NCI-H2196 treated with DMSO at 0.1 percent for 48 hours (cell line): ENCODE measurements around the gene SH3PXD2A.
"Not testable (repeated sequence)": the region's sequence is repeated elsewhere in the genome, so short reads cannot be mapped to it uniquely, and the experiment has no call there.

ENCODE experiments used
- DNase-seq: peaks from one replicate; lab custom pipeline; 2025; ENCODE audit not compliant: unreplicated experiment; lab: John Stamatoyannopoulos, UW

Gene SH3PXD2A

GRCh38 chr10:103731026-103731425 is 124.3 kb downstream of the SH3PXD2A start:
- DNase-seq = not testable (repeated sequence)

GRCh38 chr10:103729851-103730250 is 125.5 kb downstream of the SH3PXD2A start:
- no peak for DNase-seq

GRCh38 chr10:103727991-103728689 is 127.2 kb downstream of the SH3PXD2A start:
- no peak for DNase-seq

- no peak for DNase-seq
These were observed 127.8 kb downstream of the SH3PXD2A start for GRCh38 chr10:103727546-103727963.

GRCh38 chr10:103726637-103727036 is 128.7 kb downstream of the SH3PXD2A start:
- no peak for DNase-seq

- no peak for DNase-seq
These were observed 130.1 kb downstream of the SH3PXD2A start for GRCh38 chr10:103725242-103725641.

- DNase-seq = no peak
These were observed 130.6 kb downstream of the SH3PXD2A start for GRCh38 chr10:103724771-103725170.

GRCh38 chr10:103724074-103724473 is 131.3 kb downstream of the SH3PXD2A start:
- no peak for DNase-seq

GRCh38 chr10:103723557-103723956 is 131.8 kb downstream of the SH3PXD2A start:
- no peak for DNase-seq

GRCh38 chr10:103722632-103723031 is 132.7 kb downstream of the SH3PXD2A start:
- no peak for DNase-seq

- no peak for DNase-seq
These were observed 134.4 kb downstream of the SH3PXD2A start for GRCh38 chr10:103720964-103721335.

- no peak for DNase-seq
These were observed 134.9 kb downstream of the SH3PXD2A start for GRCh38 chr10:103720328-103720963.

- no peak for DNase-seq
These were observed 136.3 kb downstream of the SH3PXD2A start for GRCh38 chr10:103719036-103719435.

- DNase-seq = no peak
These were observed 137.1 kb downstream of the SH3PXD2A start for GRCh38 chr10:103718247-103718620.

- no peak for DNase-seq
These were observed 137.8 kb downstream of the SH3PXD2A start for GRCh38 chr10:103717341-103718246.

- no peak for DNase-seq
These were observed 138.9 kb downstream of the SH3PXD2A start for GRCh38 chr10:103716206-103717160.

- DNase-seq = no peak
These were observed 139.9 kb downstream of the SH3PXD2A start for GRCh38 chr10:103715430-103715829.

GRCh38 chr10:103714232-103714891 is 141.0 kb downstream of the SH3PXD2A start:
- DNase-seq = no peak

GRCh38 chr10:103713676-103714075 is 141.7 kb downstream of the SH3PXD2A start:
- DNase-seq = no peak

- no peak for DNase-seq
These were observed 142.4 kb downstream of the SH3PXD2A start for GRCh38 chr10:103712898-103713498.
